ENCODE results near the gene PARVB. TPM values are rescaled to one million over a fixed set of nuclear protein-coding genes. Genes with fewer than 3 reads are reported as not detected.
A peak's percentile ranks its signal among the peaks of the same experiment; 100 is the strongest.

Gene PARVB
- total RNA-seq, 1 donor from 2014 or later: 49.3 TPM

DNA sequence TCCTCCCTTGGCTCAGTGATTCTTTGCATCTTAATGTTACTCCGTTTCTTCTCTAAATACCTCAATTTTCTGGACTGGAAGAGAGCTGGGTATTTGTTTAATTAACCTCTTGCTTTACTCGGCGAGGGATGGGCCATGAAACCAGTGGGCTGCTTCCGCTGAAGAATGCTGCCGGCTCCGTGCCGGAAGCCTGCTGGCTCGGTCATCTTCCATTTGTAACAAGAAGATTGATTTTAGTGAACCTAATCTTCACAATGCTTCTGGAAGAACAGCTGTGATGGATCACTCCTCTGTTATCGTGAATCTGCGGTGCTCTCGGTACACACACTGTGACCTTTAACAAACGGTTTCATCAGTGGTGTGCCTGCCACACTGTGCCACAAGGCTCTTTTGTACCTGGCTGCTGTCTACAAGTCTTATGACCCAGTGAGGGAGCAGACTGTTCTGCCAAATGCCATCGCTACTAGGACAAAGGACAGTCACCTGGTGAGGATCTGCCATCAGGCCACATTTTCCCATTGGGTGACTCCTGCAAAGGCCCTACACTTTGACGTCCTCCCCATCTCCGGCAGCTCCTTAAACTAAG lies 25.3 kb upstream of the PARVB start:
- Histone ChIP-seq H3K4me1 (no peaks in the 10 kb centered on the region), H3K36me3 (peaks cover 36% of the 10 kb centered on the region), H3K9me3 (no peaks in the 10 kb centered on the region), H3K4me3 (no peak overlapping the region), H3K27me3 (no peaks in the 10 kb centered on the region), H3K27ac (no peak overlapping the region)
- TF ChIP-seq, protein P1, sequence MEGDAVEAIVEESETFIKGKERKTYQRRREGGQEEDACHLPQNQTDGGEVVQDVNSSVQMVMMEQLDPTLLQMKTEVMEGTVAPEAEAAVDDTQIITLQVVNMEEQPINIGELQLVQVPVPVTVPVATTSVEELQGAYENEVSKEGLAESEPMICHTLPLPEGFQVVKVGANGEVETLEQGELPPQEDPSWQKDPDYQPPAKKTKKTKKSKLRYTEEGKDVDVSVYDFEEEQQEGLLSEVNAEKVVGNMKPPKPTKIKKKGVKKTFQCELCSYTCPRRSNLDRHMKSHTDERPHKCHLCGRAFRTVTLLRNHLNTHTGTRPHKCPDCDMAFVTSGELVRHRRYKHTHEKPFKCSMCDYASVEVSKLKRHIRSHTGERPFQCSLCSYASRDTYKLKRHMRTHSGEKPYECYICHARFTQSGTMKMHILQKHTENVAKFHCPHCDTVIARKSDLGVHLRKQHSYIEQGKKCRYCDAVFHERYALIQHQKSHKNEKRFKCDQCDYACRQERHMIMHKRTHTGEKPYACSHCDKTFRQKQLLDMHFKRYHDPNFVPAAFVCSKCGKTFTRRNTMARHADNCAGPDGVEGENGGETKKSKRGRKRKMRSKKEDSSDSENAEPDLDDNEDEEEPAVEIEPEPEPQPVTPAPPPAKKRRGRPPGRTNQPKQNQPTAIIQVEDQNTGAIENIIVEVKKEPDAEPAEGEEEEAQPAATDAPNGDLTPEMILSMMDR (IDR thresholded peaks at IDR 0.05): no peak
- DNase-seq: peak; percentile 21
- ATAC-seq: no peak
- intact Hi-C loops (cut with DNase I): no loop called here

DNA sequence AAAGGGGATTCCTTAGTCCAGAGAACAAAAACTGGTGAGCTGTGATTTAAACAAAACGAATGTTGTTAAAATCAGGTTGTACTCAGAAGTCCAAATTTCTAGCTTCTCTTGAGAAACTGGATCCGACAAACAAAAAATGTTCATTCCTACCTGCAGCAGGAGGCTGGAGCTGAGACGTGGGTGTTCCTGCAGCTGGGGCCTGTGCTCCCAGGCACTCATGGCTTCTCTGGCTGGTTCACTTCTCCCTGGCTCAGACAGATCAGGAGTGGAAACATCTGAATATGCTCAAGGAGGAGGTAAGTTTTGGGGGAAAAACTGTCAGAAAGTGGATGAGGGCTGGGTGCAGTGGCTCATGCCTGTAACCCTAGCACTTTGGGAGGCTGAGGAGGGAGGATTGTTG lies 24.7 kb upstream of the PARVB start:
- TF ChIP-seq, protein P1 (IDR thresholded peaks at IDR 0.05): no peak
- Histone ChIP-seq H3K4me1 (no peaks in the 10 kb centered on the region), H3K27ac (no peak overlapping the region), H3K27me3 (no peaks in the 10 kb centered on the region), H3K36me3 (peaks cover 32% of the 10 kb centered on the region), H3K9me3 (no peaks in the 10 kb centered on the region), H3K4me3 (no peak overlapping the region)
- no peak for DNase-seq
- intact Hi-C loops (cut with DNase I): no loop called here
- no peak for ATAC-seq

DNA sequence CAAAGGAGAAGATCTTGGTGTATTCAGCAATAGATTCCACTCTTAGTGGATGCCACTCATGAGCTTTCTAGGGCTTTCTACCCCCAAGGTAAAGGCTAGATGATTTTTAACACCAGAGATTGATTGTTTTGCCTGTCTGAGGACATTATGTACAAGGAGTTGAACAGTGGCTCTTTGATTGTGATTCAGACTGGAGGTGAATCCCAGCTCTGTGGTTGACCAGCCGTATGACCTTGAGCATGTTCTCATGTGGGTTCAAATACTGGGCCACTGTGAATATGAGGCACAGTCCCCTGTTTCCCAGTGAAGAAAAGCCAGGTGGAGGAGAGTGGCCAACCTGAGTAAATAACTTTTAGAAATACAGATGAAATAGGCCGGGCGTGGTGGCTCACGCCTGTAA lies 24.0 kb upstream of the PARVB start:
- ATAC-seq (no peak), DNase-seq (peak; percentile 3)
- intact Hi-C loops (cut with DNase I): no loop called here
- no peak overlapping the region for H3K4me3 ChIP-seq
- H3K36me3 ChIP-seq: peaks cover 29% of the 10 kb centered on the region
- TF ChIP-seq, protein P1 (IDR thresholded peaks at IDR 0.05): no peak
- no peaks in the 10 kb centered on the region for H3K27me3 ChIP-seq
- no peaks in the 10 kb centered on the region for H3K9me3 ChIP-seq
- H3K27ac ChIP-seq: no peak overlapping the region
- H3K4me1 ChIP-seq: no peaks in the 10 kb centered on the region

DNA sequence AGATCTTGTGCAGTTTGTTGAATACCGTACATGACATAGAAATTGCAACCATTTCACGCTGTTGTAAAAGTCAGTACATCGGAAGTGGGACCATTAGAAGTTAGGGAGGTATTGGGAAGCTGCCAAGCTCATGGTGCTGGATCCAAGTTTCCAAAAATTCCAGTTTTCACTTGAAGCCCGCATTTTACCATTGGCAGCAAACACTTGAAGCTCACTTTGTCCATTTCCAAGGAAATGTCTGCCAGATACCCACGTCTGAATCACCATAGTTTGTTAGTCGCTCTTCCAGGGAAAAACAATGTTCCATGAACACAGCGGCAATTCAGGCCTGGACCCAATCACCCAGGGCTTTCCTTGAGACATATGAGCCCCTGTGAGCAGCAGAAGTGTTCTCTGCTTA lies 22.6 kb upstream of the PARVB start:
- DNase-seq (peak; percentile 12), ATAC-seq (no peak)
- TF ChIP-seq, protein P1 (IDR thresholded peaks at IDR 0.05): no peak
- Histone ChIP-seq H3K9me3 (no peaks in the 10 kb centered on the region), H3K27me3 (no peaks in the 10 kb centered on the region), H3K4me1 (no peaks in the 10 kb centered on the region), H3K27ac (no peak overlapping the region), H3K36me3 (peaks cover 23% of the 10 kb centered on the region), H3K4me3 (no peak overlapping the region)
- intact Hi-C loops (cut with DNase I): no loop called here

DNA sequence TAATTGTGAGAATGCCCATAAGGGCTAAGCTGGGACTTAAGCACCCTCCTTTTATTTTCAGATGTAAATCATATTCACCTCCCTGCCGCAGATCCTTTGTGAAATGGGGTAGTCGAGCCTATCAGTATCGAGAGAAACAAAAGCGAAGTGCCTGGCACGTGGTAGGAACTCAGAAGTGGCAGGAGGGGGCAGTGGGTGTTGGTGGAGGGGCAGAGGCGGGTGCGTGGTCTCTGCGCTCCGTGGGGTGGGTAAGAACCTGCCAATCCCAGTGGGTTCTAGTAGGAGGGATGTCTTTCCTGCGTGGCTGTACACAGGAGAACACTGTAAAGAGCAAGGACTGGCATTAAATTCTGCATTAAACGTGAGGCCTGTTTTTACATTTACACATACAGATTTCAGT lies 21.8 kb upstream of the PARVB start:
- intact Hi-C loops (cut with DNase I): no loop called here
- peaks cover 15% of the 10 kb centered on the region for H3K36me3 ChIP-seq
- no peaks in the 10 kb centered on the region for H3K4me1 ChIP-seq
- no peak for ATAC-seq
- H3K9me3 ChIP-seq: no peaks in the 10 kb centered on the region
- H3K27ac ChIP-seq: no peak overlapping the region
- TF ChIP-seq, protein P1 (IDR thresholded peaks at IDR 0.05): no peak
- no peak overlapping the region for H3K4me3 ChIP-seq
- peak; percentile 19 for DNase-seq
- no peaks in the 10 kb centered on the region for H3K27me3 ChIP-seq

DNA sequence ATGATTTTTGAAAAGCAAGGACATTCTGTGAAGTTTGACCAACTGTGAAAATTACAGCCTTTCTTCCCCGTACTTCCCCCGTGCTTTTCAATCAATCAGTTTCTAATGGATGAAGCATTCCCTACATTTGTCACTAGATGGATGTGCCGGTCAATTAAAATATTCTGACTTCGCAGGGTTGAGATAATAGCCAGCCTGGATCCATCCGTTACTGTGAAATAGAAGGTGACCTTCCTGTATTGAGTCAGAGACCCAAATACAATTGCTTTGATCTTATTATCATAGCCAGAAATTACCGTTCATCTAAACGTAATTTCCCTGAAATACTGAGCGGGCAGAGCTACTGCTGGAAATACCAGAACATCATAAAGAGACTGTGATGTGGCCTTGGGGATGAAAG lies 21.1 kb upstream of the PARVB start:
- Histone ChIP-seq H3K27me3 (no peaks in the 10 kb centered on the region), H3K36me3 (peaks cover 14% of the 10 kb centered on the region), H3K4me3 (no peak overlapping the region), H3K4me1 (no peaks in the 10 kb centered on the region), H3K27ac (no peak overlapping the region), H3K9me3 (no peaks in the 10 kb centered on the region)
- TF ChIP-seq, protein P1 (IDR thresholded peaks at IDR 0.05): no peak
- DNase-seq: no peak
- intact Hi-C loops (cut with DNase I): no loop called here
- no peak for ATAC-seq

Measured in upper lobe of right lung (tissue), 1 donor.